Smooth muscle cell (in vitro differentiated cells): ENCODE results near the gene BIVM. TPM values are rescaled to one million over a fixed set of nuclear protein-coding genes. Genes with fewer than 3 reads are reported as not detected.

Experiments used
- DNase-seq: peaks from one replicate; lab custom pipeline; 2025; ENCODE audit not compliant: unreplicated experiment; lab: John Stamatoyannopoulos, UW
- H2AFZ ChIP-seq: fragments of 200-600 bp; sonication (generic); 2 replicates; pipeline ENCODE4 v1.6.0; 2016; ENCODE audit warnings: antibody characterized with exemption, low read depth, mild to moderate bottlenecking
- H3F3A ChIP-seq: fragments of 200-600 bp; sonication (generic); 2 replicates; pipeline ENCODE4 v1.6.0; 2017; ENCODE audit warnings: antibody characterized with exemption, low read depth
- H3K27ac ChIP-seq: fragments of 200-600 bp; sonication (generic); 2 replicates; pipeline ENCODE4 v1.5.1; 2016; ENCODE audit warnings: low read depth, mild to moderate bottlenecking
- H3K27me3 ChIP-seq: fragments of 200-600 bp; sonication (generic); 2 replicates; pipeline ENCODE4 v1.6.1; 2016; ENCODE audit warnings: low read depth, mild to moderate bottlenecking
- H3K36me3 ChIP-seq: fragments of 200-600 bp; sonication (generic); 2 replicates; pipeline ENCODE4 v1.5.1; 2016; ENCODE audit warnings: low read depth
- H3K4me1 ChIP-seq: fragments of 200-600 bp; sonication (generic); 2 replicates; pipeline ENCODE4 v1.5.1; 2016; ENCODE audit warnings: low read depth
- H3K4me2 ChIP-seq: fragments of 200-600 bp; sonication (generic); 2 replicates; pipeline ENCODE4 v1.6.0; 2016; ENCODE audit warnings: mild to moderate bottlenecking
- H3K4me3 ChIP-seq: fragments of 200-600 bp; sonication (generic); 2 replicates; pipeline ENCODE4 v1.5.1; 2016; ENCODE audit warnings: mild to moderate bottlenecking
- H3K79me2 ChIP-seq: fragments of 200-600 bp; sonication (generic); 2 replicates; pipeline ENCODE4 v1.6.0; 2016; ENCODE audit warnings: low read depth, mild to moderate bottlenecking
- H3K9ac ChIP-seq: fragments of 200-600 bp; sonication (generic); 2 replicates; pipeline ENCODE4 v1.6.0; 2016; ENCODE audit warnings: low read depth
- H3K9me3 ChIP-seq: fragments of 200-600 bp; sonication (generic); replicated peaks from 2 replicates; pipeline ENCODE4 v1.5.1; 2016; ENCODE audit warnings: low read depth
- H4K20me1 ChIP-seq: fragments of 200-600 bp; sonication (generic); 2 replicates; pipeline ENCODE4 v1.6.0; 2016; ENCODE audit warnings: low read depth
- CTCF ChIP-seq: fragments of 200-600 bp; sonication (generic); IDR thresholded peaks from 2 replicates; pipeline ENCODE4 v1.5.1; 2017; ENCODE audit warnings: borderline replicate concordance, mild to moderate bottlenecking, antibody characterized with exemption; ENCODE audit not compliant: insufficient read depth, poor library complexity, severe bottlenecking
- WGBS: methylation state at CpG from one replicate; pipeline ENCODE4 v1.1.7; 2016; ENCODE audit warnings: low lambda C conversion rate; 5-methylcytosine and 5-hydroxymethylcytosine counted together
- polyA plus RNA-seq: library from polyadenylated mRNA; unstranded; fragments of >200 nt; fragmentation: Nextera tagmentation; extraction: Ambion mirVana; gene quantifications from 2 replicates; pipeline ENCODE4 v1.2.1, GENCODE V29; 2016
- total RNA-seq: library from RNA; depleted of rRNA; stranded (reverse); fragments of >200 nt; gene quantifications from 2 replicates; pipeline ENCODE4 v1.2.3, GENCODE V29; 2014

Gene BIVM
- total and polyA plus RNA-seq, 2 experiments from 2014 or later: 7.7 to 9.1 TPM

GRCh38 chr13:102839462-102839861 is 40.5 kb downstream of the BIVM start:
- Histone ChIP-seq H3K27me3 (no peaks in the 10 kb centered on the region), H3K4me3 (no peak overlapping the region), H3K4me1 (peaks cover under 1% of the 10 kb centered on the region), H2AFZ (no peak overlapping the region), H3K4me2 (no peak overlapping the region), H3K9ac (no peak overlapping the region), H3K79me2 (no peaks in the 10 kb centered on the region), H3K36me3 (peaks cover 6% of the 10 kb centered on the region), H4K20me1 (no peaks in the 10 kb centered on the region), H3K9me3 (no peaks in the 10 kb centered on the region), H3K27ac (no peak overlapping the region), H3F3A (no peaks in the 10 kb centered on the region)
- WGBS: 92% methylated on average over 5 of the region's 5 CpGs
- DNase-seq: no peak
- TF ChIP-seq CTCF: no peak

- H3K4me2 ChIP-seq: peak overlapping the region; percentile 97
- H3K4me1 ChIP-seq: peaks cover 13% of the 10 kb centered on the region
- H2AFZ ChIP-seq: peak overlapping the region; percentile 87
- H3K27ac ChIP-seq: peak overlapping the region; percentile 94
- H3F3A ChIP-seq: no peaks in the 10 kb centered on the region
- H3K9me3 ChIP-seq: no peaks in the 10 kb centered on the region
- TF ChIP-seq CTCF: no peak
- peak overlapping the region; percentile 91 for H3K9ac ChIP-seq
- no peak for DNase-seq
- 9% methylated on average over 13 of the region's 13 CpGs for WGBS
- no peaks in the 10 kb centered on the region for H3K27me3 ChIP-seq
- H3K4me3 ChIP-seq: peak overlapping the region; percentile 75
- peaks cover 27% of the 10 kb centered on the region for H4K20me1 ChIP-seq
- H3K79me2 ChIP-seq: peaks cover 35% of the 10 kb centered on the region
- peaks cover 6% of the 10 kb centered on the region for H3K36me3 ChIP-seq
Measured at GRCh38 chr13:102845289-102845629, 46.3 kb downstream of the BIVM start.

- Histone ChIP-seq H3K36me3 (peaks cover 4% of the 10 kb centered on the region), H3K27ac (peak within 1 kb of the TSS; percentile 94), H3K4me1 (peaks cover 13% of the 10 kb centered on the region), H3K4me2 (peak within 1 kb of the TSS; percentile 97), H3K4me3 (peak within 1 kb of the TSS; percentile 75), H3K9me3 (no peaks in the 10 kb centered on the region), H3K9ac (peak within 1 kb of the TSS; percentile 91), H2AFZ (peak within 1 kb of the TSS; percentile 87), H3K27me3 (no peaks in the 10 kb centered on the region), H4K20me1 (peaks cover 32% of the 10 kb centered on the region), H3F3A (no peaks in the 10 kb centered on the region), H3K79me2 (peaks cover 38% of the 10 kb centered on the region)
- no peak for TF ChIP-seq CTCF
- WGBS: under 1% methylated on average over 49 of the region's 49 CpGs
- peak; percentile 77 for DNase-seq
Measured at GRCh38 chr13:102845630-102846260, 46.8 kb downstream of the BIVM start, which contains the start of gene ERCC5. Gene ERCC5 (plus strand): TSS chr13:102846032. CDS start chr13:102846267, 235 bp downstream.
